GM18951 (cell line): Measurements from ENCODE around the gene ITGB5.

ENCODE experiments used
- POLR2A ChIP-seq: IDR thresholded peaks from 4 replicates; pipeline ENCODE4 v1.6.1; 2011; ENCODE audit warnings: mild to moderate bottlenecking; ENCODE audit not compliant: insufficient read length, insufficient read depth; ENCODE audit errors: extremely low read depth
- in situ Hi-C: fragments of 300-500 bp; cut with MboI; formaldehyde crosslinking; loops from one replicate; pipeline ENCODE4 v1.12.0; 2022; ENCODE audit warnings: low sequenced_read_pairs, mixed read lengths, inconsistent platforms; ENCODE audit not compliant: unreplicated experiment

Gene ITGB5

GRCh38 chr3:124766113-124767095 lies 120.8 kb downstream of the ITGB5 start:
- in situ Hi-C loops, result loop anchor here (25.0 kb wide), 1 partner anchor 646 kb away; no protein-coding TSS in a partner anchor
- TF ChIP-seq POLR2A, result no peak

DNA sequence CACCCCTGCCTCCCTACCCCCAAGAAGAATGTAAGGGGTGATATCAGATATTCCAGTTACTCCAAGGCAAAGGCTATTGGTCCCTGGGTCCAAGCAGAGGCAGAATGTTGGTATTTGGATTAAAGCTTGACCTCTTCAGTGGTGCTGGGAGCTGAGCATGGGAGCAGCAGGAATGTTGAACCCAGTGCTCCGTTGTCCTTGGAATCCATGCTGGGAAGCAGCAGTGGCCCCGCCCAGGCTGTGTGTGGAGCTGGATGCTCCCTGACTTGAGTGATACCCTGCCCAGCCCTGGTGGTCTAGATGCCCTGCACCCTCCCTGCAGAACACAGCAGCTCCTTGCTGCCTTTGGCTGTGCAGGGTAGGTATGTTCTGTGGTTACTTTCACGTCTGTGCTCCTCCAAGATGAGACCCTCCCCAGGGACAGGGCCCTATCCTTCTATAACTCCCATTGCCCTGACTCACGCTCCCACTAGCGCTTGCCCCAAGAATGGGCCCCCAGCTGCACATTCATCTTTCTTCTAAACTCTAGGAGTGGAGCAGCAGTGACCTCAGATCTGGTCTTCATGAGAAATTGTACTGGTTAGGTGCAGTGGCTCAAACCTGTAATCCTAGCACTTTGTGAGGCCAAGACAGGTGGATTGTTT lies 121.8 kb downstream of the ITGB5 start:
- TF ChIP-seq POLR2A, result no peak
- in situ Hi-C loops, result loop anchor here (25.0 kb wide), 1 partner anchor 647 kb away; no protein-coding TSS in a partner anchor

DNA sequence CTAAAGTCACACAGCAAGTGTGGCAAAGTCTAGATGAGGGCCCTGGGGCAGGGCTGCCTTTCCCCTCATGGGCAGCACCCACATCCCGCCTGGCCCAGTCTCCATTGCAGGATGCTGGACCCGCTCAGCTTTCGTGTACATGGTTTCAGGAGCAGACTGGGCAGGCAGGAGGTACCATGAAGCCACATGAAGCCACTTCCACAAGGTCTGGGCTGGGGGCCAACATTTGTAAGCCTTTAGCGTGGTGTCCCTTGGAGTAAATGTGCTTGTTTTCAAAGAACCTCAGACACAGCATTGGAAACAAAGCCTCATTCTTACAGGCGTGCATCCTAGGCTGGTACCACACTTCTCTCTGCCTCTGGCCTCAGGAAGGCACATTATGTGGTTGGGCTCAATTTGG lies 122.4 kb downstream of the ITGB5 start:
- no peak for TF ChIP-seq POLR2A
- in situ Hi-C loops, result loop anchor here (5.0 to 25.0 kb wide), 2 partner anchors 148 to 648 kb away; no protein-coding TSS in a partner anchor

GRCh38 chr3:124763644-124764358 lies 123.4 kb downstream of the ITGB5 start:
- in situ Hi-C loops, result loop anchor here (5.0 to 25.0 kb wide), 2 partner anchors 148 to 648 kb away; no protein-coding TSS in a partner anchor
- TF ChIP-seq POLR2A, result no peak

DNA sequence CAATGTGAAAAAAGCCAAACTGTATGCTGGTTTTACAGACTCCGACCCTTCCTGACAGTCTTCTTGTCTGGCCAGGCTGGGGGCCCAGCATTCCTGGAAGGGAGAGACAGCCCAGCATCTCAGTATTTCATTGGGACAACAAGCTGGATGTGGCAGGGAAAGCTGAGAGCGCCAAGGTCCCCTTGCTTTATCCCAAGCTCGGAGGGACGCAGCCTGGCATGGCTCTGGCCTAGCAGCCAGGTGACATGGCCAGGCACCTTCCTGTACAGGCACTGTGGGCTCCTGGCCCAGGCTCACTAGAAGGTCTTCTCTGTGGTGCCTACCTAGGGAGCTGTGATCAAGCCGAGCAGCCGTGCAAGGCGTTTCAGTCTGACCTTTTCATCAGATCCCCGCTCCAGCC lies 124.0 kb downstream of the ITGB5 start:
- TF ChIP-seq POLR2A, result no peak
- in situ Hi-C loops, result loop anchor here (5.0 to 25.0 kb wide), 2 partner anchors 149 to 649 kb away; no protein-coding TSS in a partner anchor

DNA sequence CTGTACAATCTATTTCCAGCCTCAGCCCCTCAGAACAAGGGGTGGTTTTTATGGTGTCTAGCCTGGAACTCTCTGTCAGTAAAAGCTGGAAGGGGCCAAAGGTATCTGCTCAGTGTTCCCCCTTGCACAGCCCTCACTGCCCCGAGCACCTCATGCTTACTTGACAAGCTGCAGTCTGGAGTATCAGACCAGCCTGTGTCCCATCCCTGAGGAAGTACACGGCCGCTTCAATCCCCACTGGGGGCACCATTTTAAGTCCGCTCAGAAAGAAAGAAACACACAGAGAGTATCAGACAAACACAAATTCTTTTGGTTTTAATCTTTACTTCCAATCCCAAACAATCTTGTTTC lies 124.5 kb downstream of the ITGB5 start:
- in situ Hi-C loops, result loop anchor here (5.0 to 25.0 kb wide), 2 partner anchors 150 to 650 kb away; no protein-coding TSS in a partner anchor
- no peak for TF ChIP-seq POLR2A

- TF ChIP-seq POLR2A, result no peak
- in situ Hi-C loops, result loop anchor here (5.0 to 25.0 kb wide), 2 partner anchors 150 to 650 kb away; no protein-coding TSS in a partner anchor
Measured at GRCh38 chr3:124761935-124762660, 125.1 kb downstream of the ITGB5 start.

- no peak for TF ChIP-seq POLR2A
- in situ Hi-C loops, result loop anchor here (5.0 to 25.0 kb wide), 2 partner anchors 151 to 651 kb away; no protein-coding TSS in a partner anchor
Measured at GRCh38 chr3:124761250-124761796, 125.8 kb downstream of the ITGB5 start.

DNA sequence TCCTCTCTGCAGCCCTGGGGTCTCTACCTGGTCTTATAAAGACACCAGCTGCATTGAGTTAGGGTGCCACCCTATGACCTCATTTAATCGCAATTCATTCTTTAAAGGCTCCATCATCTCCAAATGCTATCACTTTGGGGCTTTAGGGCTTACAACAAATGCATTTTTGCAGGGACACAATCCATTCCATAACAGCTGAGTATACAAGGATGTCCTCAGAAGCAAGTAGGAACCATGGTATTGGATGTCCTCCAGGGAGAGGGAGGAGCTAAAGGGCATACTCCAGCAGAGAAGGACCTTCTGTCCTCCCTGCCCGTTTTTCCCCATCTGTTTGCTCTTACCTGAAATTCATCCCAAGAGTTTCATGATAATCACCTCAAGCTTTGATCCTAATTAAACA lies 126.6 kb downstream of the ITGB5 start:
- TF ChIP-seq POLR2A, result no peak
- in situ Hi-C loops, result loop anchor here (5.0 to 25.0 kb wide), 2 partner anchors 152 to 652 kb away; no protein-coding TSS in a partner anchor

DNA sequence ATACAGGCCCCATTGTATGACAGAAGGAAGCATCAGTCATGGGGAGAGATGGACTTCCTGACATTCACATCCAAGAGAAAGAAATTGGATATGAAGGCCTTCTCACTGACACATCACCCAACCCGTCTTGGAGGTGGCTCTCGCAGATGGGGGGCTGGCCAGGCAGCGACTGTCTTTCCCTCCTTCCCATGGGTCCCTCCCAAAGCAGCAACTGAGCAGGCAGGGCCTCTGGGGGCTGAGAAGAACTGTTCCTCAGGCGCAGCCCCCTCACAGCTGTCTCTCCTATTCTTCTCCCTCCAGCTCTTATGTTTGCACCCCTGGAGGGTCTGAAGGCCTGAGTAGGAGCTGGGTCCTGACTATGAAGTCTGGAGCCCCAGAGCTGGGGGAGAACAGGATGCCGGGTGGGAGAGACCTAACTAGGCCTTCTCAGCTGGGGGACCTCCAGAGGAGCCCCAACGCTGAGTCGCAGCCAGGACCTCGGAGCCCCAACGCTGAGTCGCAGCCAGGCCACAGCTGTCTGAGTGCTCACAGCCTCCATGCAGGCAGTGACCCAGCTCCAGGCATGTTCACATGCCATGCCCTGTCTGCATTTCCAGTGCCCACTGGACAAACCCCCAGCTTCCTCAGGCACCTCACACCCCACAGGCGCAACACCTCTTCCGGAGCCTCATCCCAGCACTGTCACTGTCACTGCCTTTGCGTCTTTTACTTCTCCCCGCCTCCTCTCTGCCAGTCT lies 127.3 kb downstream of the ITGB5 start:
- no peak for TF ChIP-seq POLR2A
- in situ Hi-C loops, result loop anchor here (5.0 to 25.0 kb wide), 2 partner anchors 152 to 652 kb away; no protein-coding TSS in a partner anchor
